Activated T-cell treated with anti-CD3 and anti-CD28 coated beads, Interleukin-2, amount 50 U/mL, for 48 hours (primary cell): ENCODE measurements around the gene SLC9A5.

Source experiments
- DNase-seq, 2 experiments: peaks; one replicate each; pipeline ENCODE4 v3.0.0-alpha.2; 2020

Gene SLC9A5

GRCh38 chr16:67238806-67239470 is 9.8 kb upstream of the SLC9A5 start:
- DNase-seq = no peak

GRCh38 chr16:67240506-67240905 is 8.3 kb upstream of the SLC9A5 start:
- no peak for DNase-seq

GRCh38 chr16:67241008-67241900 is 7.5 kb upstream of the SLC9A5 start:
- DNase-seq = no peak

- no peak for DNase-seq
Measured at GRCh38 chr16:67242138-67242730, 6.5 kb upstream of the SLC9A5 start.

- DNase-seq = no peak
Measured at GRCh38 chr16:67243481-67243880, 5.3 kb upstream of the SLC9A5 start.

- peak; percentile 84 to 86 for DNase-seq
Measured at GRCh38 chr16:67244387-67245185, 4.2 kb upstream of the SLC9A5 start.

GRCh38 chr16:67245186-67245585 is 3.6 kb upstream of the SLC9A5 start:
- no peak for DNase-seq

GRCh38 chr16:67245674-67246080 is 3.1 kb upstream of the SLC9A5 start:
- no peak for DNase-seq

GRCh38 chr16:67246081-67246755 is 2.6 kb upstream of the SLC9A5 start:
- DNase-seq = peak; percentile 73 to 78

- no peak for DNase-seq
Measured at GRCh38 chr16:67246756-67247191, 2.0 kb upstream of the SLC9A5 start.

- DNase-seq = peak; percentile 99 to 100
Measured at GRCh38 chr16:67247192-67248072, 1.3 kb upstream of the SLC9A5 start, which contains the start of gene FHOD1. FHOD1 (minus strand) TSS chr16:67247481; CDS start chr16:67247410, 71 bp downstream.

GRCh38 chr16:67248073-67248400 is 742 bp upstream of the SLC9A5 start:
- no peak for DNase-seq

GRCh38 chr16:67249178-67250044 is 632 bp downstream of the SLC9A5 start:
- peak in 1 of 2 experiments; percentile 39 for DNase-seq

- DNase-seq = no peak
Measured at GRCh38 chr16:67250045-67250327, 1.2 kb downstream of the SLC9A5 start.

GRCh38 chr16:67252609-67253497 is 4.1 kb downstream of the SLC9A5 start:
- no peak for DNase-seq

GRCh38 chr16:67254801-67255552 is 6.2 kb downstream of the SLC9A5 start:
- DNase-seq = no peak

- DNase-seq = no peak
Measured at GRCh38 chr16:67255553-67256221, 6.9 kb downstream of the SLC9A5 start.

GRCh38 chr16:67256701-67257230 is 8.0 kb downstream of the SLC9A5 start:
- DNase-seq = no peak
